Tibial nerve (tissue), 3 donors: ENCODE data around the gene CNGB1.

Experiments
- CTCF ChIP-seq, 5 experiments: fragments of 200-600 bp in 3 of 5; fragments of 450-650 bp in 2 of 5; sonication (generic) in 3 of 5; IDR thresholded peaks; one replicate each; pipeline ENCODE4 v1.5.1; 2016 to 2019; ENCODE audit warnings: antibody characterized with exemption in 5 of 5, mild to moderate bottlenecking in 3 of 5, moderate library complexity in 2 of 5
- POLR2A ChIP-seq, 2 donors: fragments of 450-650 bp; IDR thresholded peaks; one replicate each; pipeline ENCODE4 v1.6.1; 2017; ENCODE audit warnings: antibody characterized with exemption in 2 of 2, mild to moderate bottlenecking in 2 of 2, moderate library complexity in 2 of 2

- no peak for TF ChIP-seq POLR2A (IDR thresholded peaks at IDR 0.05)
- no peak for TF ChIP-seq CTCF (IDR thresholded peaks at IDR 0.05)
Measured at GRCh38 chr16:57999366-57999970, 28.5 kb upstream of the CNGB1 start.
